Gastroesophageal sphincter (tissue), 4 donors: Measurements from ENCODE around the gene SDK1. TPM values are rescaled to one million over a fixed set of nuclear protein-coding genes. Genes with fewer than 3 reads are reported as not detected.

Experiments
- ATAC-seq: fragments of 150-250 bp; one replicate; pipeline ENCODE4 v1.9.1; 2016; ENCODE audit warnings: mild to moderate bottlenecking, moderate library complexity
- H3K27ac ChIP-seq, 4 donors: fragments of 200-600 bp; sonication (generic) in 3 of 4; 1 replicate in 3 of 4; 2 replicates in 1 of 4; pipeline ENCODE4 v1.5.1; 2016 to 2019
- H3K27me3 ChIP-seq: fragments of 200-600 bp; sonication (generic); one replicate; pipeline ENCODE4 v1.5.1; 2019
- H3K36me3 ChIP-seq, 2 donors: fragments of 200-600 bp; sonication (generic); one replicate each; pipeline ENCODE4 v1.5.1; 2019; ENCODE audit warnings: control low read depth in 1 of 2
- H3K4me1 ChIP-seq, 3 donors: fragments of 200-600 bp; sonication (generic); 1 replicate in 2 of 3; 2 replicates in 1 of 3; pipeline ENCODE4 v1.5.1; 2016 to 2019; ENCODE audit warnings: control low read depth in 2 of 3
- H3K4me3 ChIP-seq, 2 donors: fragments of 200-600 bp; sonication (generic); one replicate each; pipeline ENCODE4 v1.5.1; 2019; ENCODE audit warnings: mild to moderate bottlenecking in 1 of 2, moderate library complexity in 1 of 2
- H3K9me3 ChIP-seq, 3 donors: fragments of 200-600 bp; sonication (generic); one replicate each; pipeline ENCODE4 v1.5.1; 2017 to 2019; ENCODE audit warnings: control low read depth in 2 of 3
- CTCF ChIP-seq, 4 experiments: fragments of 200-600 bp in 2 of 4; fragments of 450-650 bp in 2 of 4; sonication (generic) in 1 of 4; IDR thresholded peaks; one replicate each; pipeline ENCODE4 v1.5.1; 2017 to 2019; ENCODE audit warnings: antibody characterized with exemption in 4 of 4, mild to moderate bottlenecking in 2 of 4, moderate library complexity in 2 of 4
- EP300 ChIP-seq: sonication (generic); formaldehyde crosslinking; IDR thresholded peaks from one replicate; pipeline ENCODE4 v1.6.1; 2017; ENCODE audit warnings: antibody characterized with exemption, mild to moderate bottlenecking
- POLR2A ChIP-seq, 2 donors: fragments of 450-650 bp; IDR thresholded peaks; one replicate each; pipeline ENCODE4 v1.6.1; 2017; ENCODE audit warnings: antibody characterized with exemption in 2 of 2, mild to moderate bottlenecking in 2 of 2, moderate library complexity in 1 of 2
- POLR2AphosphoS5 ChIP-seq: sonication (generic); formaldehyde crosslinking; IDR thresholded peaks from one replicate; pipeline ENCODE4 v1.6.1; 2017; ENCODE audit warnings: antibody characterized with exemption
- WGBS, 2 donors: methylation state at CpG; one replicate each; pipeline ENCODE4 v1.1.5; 2018; ENCODE audit warnings: low coverage in 1 of 2; 5-methylcytosine and 5-hydroxymethylcytosine counted together
- total RNA-seq, 4 donors: library from RNA; depleted of rRNA; stranded (reverse); fragments of >200 nt; gene quantifications; one replicate each; pipeline ENCODE4 v1.1.0, GENCODE V29; 2016

The SDK1 gene
- total RNA-seq, 4 donors from 2014 or later, result 6.1 to 13.6 (median 8.7) TPM

- Histone ChIP-seq H3K4me1 (no peaks in the 10 kb centered on the region), H3K9me3 (no peaks in the 10 kb centered on the region), H3K4me3 (no peak overlapping the region), H3K27ac (no peak overlapping the region), H3K36me3 (peaks cover 0 to 3% of the 10 kb centered on the region in 2 donors), H3K27me3 (no peaks in the 10 kb centered on the region)
- no peak for ATAC-seq
- no peak for TF ChIP-seq EP300
- no peak for TF ChIP-seq POLR2A (IDR thresholded peaks at IDR 0.05)
- no peak for TF ChIP-seq POLR2AphosphoS5
- TF ChIP-seq CTCF (IDR thresholded peaks at IDR 0.05), result no peak
- WGBS, 2 donors, result 57% methylated on average over 10 of the region's 30 CpGs; no CpG with 5 or more reads in 1 of the 2 donors
Measured at GRCh38 chr7:4010923-4011656, 710.0 kb downstream of the SDK1 start.

- Histone ChIP-seq H3K4me1 (no peaks in the 10 kb centered on the region), H3K27ac (no peak overlapping the region), H3K4me3 (no peak overlapping the region), H3K9me3 (peaks cover 0 to 8% (median 0%) of the 10 kb centered on the region in 3 donors), H3K36me3 (peaks cover 0 to 5% of the 10 kb centered on the region in 2 donors), H3K27me3 (no peaks in the 10 kb centered on the region)
- TF ChIP-seq CTCF (IDR thresholded peaks at IDR 0.05) (no peak), POLR2A (IDR thresholded peaks at IDR 0.05) (no peak), POLR2AphosphoS5 (no peak), EP300 (no peak)
- no peak for ATAC-seq
- 92 to 93% methylated on average over 4 to 9 of the region's 10 CpGs for WGBS, 2 donors
Measured at GRCh38 chr7:4013793-4014192, 712.7 kb downstream of the SDK1 start.

GRCh38 chr7:4014346-4015050 is 713.4 kb downstream of the SDK1 start:
- Histone ChIP-seq H3K27ac (no peak overlapping the region), H3K4me1 (no peaks in the 10 kb centered on the region), H3K9me3 (peaks cover 0 to 14% (median 0%) of the 10 kb centered on the region in 3 donors), H3K27me3 (no peaks in the 10 kb centered on the region), H3K4me3 (no peak overlapping the region), H3K36me3 (peaks cover 0 to 5% of the 10 kb centered on the region in 2 donors)
- 61 to 63% methylated on average over 8 to 13 of the region's 13 CpGs for WGBS, 2 donors
- ATAC-seq, result no peak
- TF ChIP-seq CTCF (IDR thresholded peaks at IDR 0.05) (no peak), EP300 (no peak), POLR2AphosphoS5 (no peak), POLR2A (IDR thresholded peaks at IDR 0.05) (no peak)

DNA sequence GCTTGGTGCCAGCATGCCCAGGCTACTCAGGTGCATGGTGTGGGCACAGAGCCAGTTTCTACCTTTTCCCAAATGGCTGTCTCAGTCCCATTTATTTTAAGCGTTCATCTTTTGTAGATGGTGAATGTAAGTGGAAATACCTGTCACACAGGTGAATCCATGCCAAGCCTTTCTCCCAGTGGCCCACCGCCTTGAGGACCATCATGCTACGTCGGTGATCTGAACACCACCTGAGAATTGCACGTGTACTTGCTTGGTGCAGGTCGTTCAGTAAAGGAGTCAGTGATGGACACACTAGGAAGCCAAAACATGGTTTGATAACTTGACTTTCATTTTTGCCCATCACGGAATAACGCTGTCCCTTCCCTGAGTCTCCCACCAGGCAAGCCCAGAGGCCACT is 714.3 kb downstream of the SDK1 start:
- no peak overlapping the region for H3K27ac ChIP-seq
- H3K9me3 ChIP-seq, result peaks cover 0 to 15% (median 0%) of the 10 kb centered on the region in 3 donors
- peaks cover 0 to 5% of the 10 kb centered on the region in 2 donors for H3K36me3 ChIP-seq
- 93% methylated on average over 5 to 8 of the region's 8 CpGs for WGBS, 2 donors
- no peak for ATAC-seq
- no peak overlapping the region for H3K4me3 ChIP-seq
- no peaks in the 10 kb centered on the region for H3K27me3 ChIP-seq
- TF ChIP-seq EP300, result no peak
- no peak for TF ChIP-seq POLR2A (IDR thresholded peaks at IDR 0.05)
- no peak for TF ChIP-seq CTCF (IDR thresholded peaks at IDR 0.05)
- no peak for TF ChIP-seq POLR2AphosphoS5
- H3K4me1 ChIP-seq, result no peaks in the 10 kb centered on the region
